Mesenchymal stem cell (in vitro differentiated cells and primary cell): ENCODE data around the gene MYO10.
A peak's percentile ranks its signal among the peaks of the same experiment; 100 is the strongest.

ENCODE experiments used
- DNase-seq: peaks from one replicate; pipeline ENCODE4 v3.0.0-alpha.2; 2013
- H2AFZ ChIP-seq: one replicate; pipeline ENCODE4 v1.6.1; 2013; ENCODE audit warnings: low read depth, mild to moderate bottlenecking, control low read depth, inconsistent platforms, low read length, moderate library complexity
- H2AK5ac ChIP-seq: 2 replicates; pipeline ENCODE4 v1.6.1; 2013; ENCODE audit warnings: low read length, moderate library complexity, mild to moderate bottlenecking, inconsistent platforms; ENCODE audit not compliant: severe bottlenecking
- H2BK120ac ChIP-seq: one replicate; pipeline ENCODE4 v1.6.1; 2013; ENCODE audit warnings: low read depth, mild to moderate bottlenecking, inconsistent platforms, low read length, moderate library complexity
- H2BK12ac ChIP-seq, 2 experiments: one replicate each; pipeline ENCODE4 v1.6.1; 2013; ENCODE audit warnings: inconsistent platforms in 2 of 2, low read length in 2 of 2, mild to moderate bottlenecking in 2 of 2, moderate library complexity in 2 of 2, control low read depth in 1 of 2
- H2BK15ac ChIP-seq: one replicate; pipeline ENCODE4 v1.6.1; 2013; ENCODE audit warnings: mild to moderate bottlenecking, low read depth, inconsistent platforms; ENCODE audit not compliant: poor library complexity, severe bottlenecking
- H2BK5ac ChIP-seq: 2 replicates; pipeline ENCODE4 v1.6.1; 2013; ENCODE audit warnings: low read depth, mild to moderate bottlenecking, low read length, control low read depth, inconsistent platforms; ENCODE audit not compliant: poor library complexity, severe bottlenecking
- H3K14ac ChIP-seq, 2 experiments: one replicate each; pipeline ENCODE4 v1.6.1; 2013; ENCODE audit warnings: inconsistent platforms in 2 of 2, low read length in 2 of 2, control low read depth in 1 of 2, mild to moderate bottlenecking in 1 of 2, moderate library complexity in 1 of 2
- H3K18ac ChIP-seq, 2 experiments: one replicate each; pipeline ENCODE4 v1.6.1; 2013; ENCODE audit warnings: inconsistent platforms in 2 of 2, low read length in 2 of 2, control low read depth in 1 of 2, low read depth in 1 of 2, mild to moderate bottlenecking in 1 of 2
- H3K23ac ChIP-seq, 2 experiments: one replicate each; pipeline ENCODE4 v1.6.1; 2013; ENCODE audit warnings: inconsistent platforms in 2 of 2, low read length in 2 of 2, mild to moderate bottlenecking in 2 of 2, moderate library complexity in 2 of 2, control low read depth in 1 of 2
- H3K27ac ChIP-seq: 2 replicates; pipeline ENCODE4 v1.5.1; 2013; ENCODE audit warnings: mild to moderate bottlenecking, moderate library complexity, low read length, control low read depth, inconsistent platforms; ENCODE audit not compliant: poor library complexity, severe bottlenecking
- H3K27me3 ChIP-seq, 2 experiments: 2 replicates each; pipeline versions ENCODE4 v1.6.1 to v1.7.0; 2013; ENCODE audit warnings: low read length in 2 of 2, mild to moderate bottlenecking in 2 of 2, moderate library complexity in 2 of 2, control low read depth in 1 of 2, inconsistent platforms in 1 of 2; ENCODE audit not compliant: control insufficient read depth in 1 of 2, insufficient read depth in 1 of 2
- H3K36me3 ChIP-seq, 2 experiments: 2 replicates each; pipeline versions ENCODE4 v1.6.1 to v1.7.0; 2013; ENCODE audit warnings: low read length in 2 of 2, control low read depth in 1 of 2, inconsistent platforms in 1 of 2, low read depth in 1 of 2, mild to moderate bottlenecking in 1 of 2; ENCODE audit not compliant: insufficient read depth in 2 of 2, control insufficient read depth in 1 of 2
- H3K4ac ChIP-seq, 2 experiments: one replicate each; pipeline ENCODE4 v1.6.1; 2013; ENCODE audit warnings: inconsistent platforms in 2 of 2, low read length in 2 of 2, mild to moderate bottlenecking in 2 of 2, moderate library complexity in 2 of 2, control low read depth in 1 of 2, low read depth in 1 of 2
- H3K4me1 ChIP-seq: 2 replicates; pipeline ENCODE4 v1.6.1; 2013; ENCODE audit warnings: low read depth, low read length, control low read depth; ENCODE audit not compliant: control insufficient read depth, insufficient read depth
- H3K4me2 ChIP-seq: 2 replicates; pipeline ENCODE4 v1.6.1; 2013; ENCODE audit warnings: low read length, mild to moderate bottlenecking, inconsistent platforms; ENCODE audit not compliant: poor library complexity, severe bottlenecking
- H3K4me3 ChIP-seq, 2 experiments: 2 replicates each; pipeline versions ENCODE4 v1.5.1 to v1.7.0; 2013; ENCODE audit warnings: low read length in 2 of 2, mild to moderate bottlenecking in 2 of 2, control low read depth in 1 of 2, low read depth in 1 of 2; ENCODE audit not compliant: insufficient read depth in 1 of 2
- H3K79me1 ChIP-seq: replicated peaks from 2 replicates; pipeline ENCODE4 v1.6.1; 2013; ENCODE audit warnings: mild to moderate bottlenecking, control low read depth, low read length, inconsistent platforms; ENCODE audit not compliant: poor library complexity, severe bottlenecking
- H3K9ac ChIP-seq: 2 replicates; pipeline ENCODE4 v1.7.0; 2013; ENCODE audit warnings: mild to moderate bottlenecking, low read length, moderate library complexity
- H3K9me3 ChIP-seq: 2 replicates; pipeline ENCODE4 v1.7.0; 2013; ENCODE audit warnings: mild to moderate bottlenecking, low read length; ENCODE audit not compliant: control insufficient read depth
- H4K8ac ChIP-seq: one replicate; pipeline ENCODE4 v1.6.1; 2013; ENCODE audit warnings: inconsistent platforms, mild to moderate bottlenecking, low read length, moderate library complexity
- H4K91ac ChIP-seq: one replicate; pipeline ENCODE4 v1.6.1; 2013; ENCODE audit warnings: mild to moderate bottlenecking, low read length, inconsistent platforms
- WGBS: methylation state at CpG from one replicate; pipeline ENCODE4 v1.1.7; 2013; ENCODE audit warnings: mixed read lengths; 5-methylcytosine and 5-hydroxymethylcytosine counted together

The MYO10 gene

GRCh38 chr5:16735101-16736060, 200.7 kb downstream of the MYO10 start:
- Histone ChIP-seq H2BK5ac (no peak overlapping the region), H3K36me3 (peaks cover 0 to 7% of the 10 kb centered on the region in 2 experiments), H3K9ac (no peak overlapping the region), H4K8ac (peak overlapping the region; percentile 51), H3K23ac (no peak overlapping the region), H3K27me3 (no peaks in the 10 kb centered on the region), H2AK5ac (no peak overlapping the region), H3K18ac (peak overlapping the region; percentile 58 to 61), H3K4me2 (no peak overlapping the region), H4K91ac (peak overlapping the region; percentile 87), H3K9me3 (no peaks in the 10 kb centered on the region), H2BK12ac (peak overlapping the region in 1 of 2 experiments; percentile 52), H2BK120ac (peak overlapping the region; percentile 87), H3K4me3 (no peak overlapping the region), H3K14ac (no peak overlapping the region), H2AFZ (no peak overlapping the region), H3K4ac (peak overlapping the region in 1 of 2 experiments; percentile 70), H3K79me1 (peaks cover 17% of the 10 kb centered on the region), H2BK15ac (no peak overlapping the region), H3K4me1 (no peaks in the 10 kb centered on the region), H3K27ac (no peak overlapping the region)
- DNase-seq, result peak; percentile 30
- 85% methylated on average over 14 of the region's 15 CpGs for WGBS

GRCh38 chr5:16733331-16734006, 202.6 kb downstream of the MYO10 start:
- no peaks in the 10 kb centered on the region for H3K4me1 ChIP-seq
- H3K4me2 ChIP-seq, result no peak overlapping the region
- no peaks in the 10 kb centered on the region for H3K9me3 ChIP-seq
- peak overlapping the region; percentile 64 for H4K8ac ChIP-seq
- DNase-seq, result no peak
- H3K4ac ChIP-seq, result no peak overlapping the region
- no peaks in the 10 kb centered on the region for H3K27me3 ChIP-seq
- H3K23ac ChIP-seq, result no peak overlapping the region
- peak overlapping the region; percentile 41 to 58 for H3K18ac ChIP-seq
- H4K91ac ChIP-seq, result no peak overlapping the region
- no peak overlapping the region for H2BK12ac ChIP-seq
- no peak overlapping the region for H2BK15ac ChIP-seq
- no peak overlapping the region for H3K4me3 ChIP-seq
- 87% methylated on average over 12 of the region's 12 CpGs for WGBS
- H2BK120ac ChIP-seq, result no peak overlapping the region
- H3K9ac ChIP-seq, result no peak overlapping the region
- H3K27ac ChIP-seq, result no peak overlapping the region
- peaks cover 0 to 5% of the 10 kb centered on the region in 2 experiments for H3K36me3 ChIP-seq
- H2BK5ac ChIP-seq, result no peak overlapping the region
- H2AK5ac ChIP-seq, result no peak overlapping the region
- H3K79me1 ChIP-seq, result peaks cover 16% of the 10 kb centered on the region
- no peak overlapping the region for H3K14ac ChIP-seq
- no peak overlapping the region for H2AFZ ChIP-seq

- Histone ChIP-seq H2BK120ac (no peak overlapping the region), H3K36me3 (peaks cover 0 to 8% of the 10 kb centered on the region in 2 experiments), H4K91ac (no peak overlapping the region), H3K27me3 (no peaks in the 10 kb centered on the region), H3K4me2 (no peak overlapping the region), H3K23ac (no peak overlapping the region), H3K9ac (no peak overlapping the region), H3K4ac (no peak overlapping the region), H3K4me3 (no peak overlapping the region), H4K8ac (no peak overlapping the region), H3K79me1 (peaks cover 19% of the 10 kb centered on the region), H2BK5ac (no peak overlapping the region), H2AFZ (no peak overlapping the region), H3K27ac (no peak overlapping the region), H2BK15ac (no peak overlapping the region), H2AK5ac (no peak overlapping the region), H3K9me3 (no peaks in the 10 kb centered on the region), H2BK12ac (no peak overlapping the region), H3K4me1 (no peaks in the 10 kb centered on the region), H3K14ac (no peak overlapping the region), H3K18ac (no peak overlapping the region)
- WGBS, result 91% methylated on average over 5 of the region's 5 CpGs
- no peak for DNase-seq
These were observed 203.7 kb downstream of the MYO10 start for GRCh38 chr5:16732356-16732755.

- peak overlapping the region in 1 of 2 experiments; percentile 18 for H2BK12ac ChIP-seq
- peaks cover 0 to 5% of the 10 kb centered on the region in 2 experiments for H3K36me3 ChIP-seq
- no peak overlapping the region for H3K4me3 ChIP-seq
- H2BK5ac ChIP-seq, result no peak overlapping the region
- H3K4me1 ChIP-seq, result no peaks in the 10 kb centered on the region
- H3K23ac ChIP-seq, result no peak overlapping the region
- H4K8ac ChIP-seq, result no peak overlapping the region
- peaks cover 15% of the 10 kb centered on the region for H3K79me1 ChIP-seq
- H3K4me2 ChIP-seq, result no peak overlapping the region
- no peak overlapping the region for H2AK5ac ChIP-seq
- H3K14ac ChIP-seq, result no peak overlapping the region
- no peak overlapping the region for H3K4ac ChIP-seq
- peak overlapping the region; percentile 76 for H4K91ac ChIP-seq
- H3K18ac ChIP-seq, result no peak overlapping the region
- no peak overlapping the region for H2AFZ ChIP-seq
- WGBS, result 86% methylated on average over 11 of the region's 11 CpGs
- no peak overlapping the region for H3K9ac ChIP-seq
- no peaks in the 10 kb centered on the region for H3K27me3 ChIP-seq
- no peaks in the 10 kb centered on the region for H3K9me3 ChIP-seq
- H2BK120ac ChIP-seq, result no peak overlapping the region
- H2BK15ac ChIP-seq, result no peak overlapping the region
- no peak overlapping the region for H3K27ac ChIP-seq
- no peak for DNase-seq
These were observed 208.2 kb downstream of the MYO10 start for GRCh38 chr5:16727755-16728325.
